Left ventricle myocardium inferior (tissue), 1 donor: ENCODE results near the gene CDK14. TPM values are rescaled to one million over a fixed set of nuclear protein-coding genes. Genes with fewer than 3 reads are reported as not detected.

Source experiments
- DNase-seq: peaks from one replicate; pipeline ENCODE4 v3.0.0-alpha.2; 2020
- H3K27ac ChIP-seq: fragments of 200-600 bp; replicated peaks from 2 replicates; pipeline ENCODE4 v1.8.0; 2021
- H3K27me3 ChIP-seq: fragments of 200-600 bp; 2 replicates; pipeline ENCODE4 v1.8.0; 2021; ENCODE audit warnings: low read depth
- H3K36me3 ChIP-seq: fragments of 200-600 bp; 2 replicates; pipeline ENCODE4 v1.8.0; 2021
- H3K4me1 ChIP-seq: fragments of 200-600 bp; 2 replicates; pipeline ENCODE4 v1.8.0; 2021
- H3K4me3 ChIP-seq: fragments of 200-600 bp; 2 replicates; pipeline ENCODE4 v1.8.0; 2021; ENCODE audit warnings: mild to moderate bottlenecking, moderate library complexity
- H3K9me3 ChIP-seq: fragments of 200-600 bp; replicated peaks from 2 replicates; pipeline ENCODE4 v1.8.0; 2021
- CTCF ChIP-seq: fragments of 200-600 bp; IDR thresholded peaks from 2 replicates; pipeline ENCODE4 v1.8.0; 2021; ENCODE audit warnings: antibody characterized with exemption, mild to moderate bottlenecking, borderline replicate concordance
- intact Hi-C: fragments of 100-400 bp; cut with micrococcal nuclease; formaldehyde crosslinking; loops from one replicate; pipeline ENCODE4 v1.11.0; 2022
- total RNA-seq: library from RNA; stranded (reverse); fragmentation: NEBNext Ultra II Directional; extraction: Animal tissue kit (Norgen Biotek cat#: 25700); gene quantifications from one replicate; pipeline ENCODE4 v1.2.1, GENCODE V29; 2021
- donor health status: DM: no; HTN: yes; CAD: no; lungs with severe emphysema.

The CDK14 gene
- total RNA-seq, 1 donor from 2014 or later = 18.7 TPM

GRCh38 chr7:91199601-91200000 is 603.5 kb downstream of the CDK14 start:
- no peak for TF ChIP-seq CTCF
- Histone ChIP-seq H3K9me3 (no peaks in the 10 kb centered on the region), H3K4me1 (no peaks in the 10 kb centered on the region), H3K36me3 (no peaks in the 10 kb centered on the region), H3K27ac (no peak overlapping the region), H3K27me3 (no peaks in the 10 kb centered on the region), H3K4me3 (no peak overlapping the region)
- DNase-seq = no peak
- intact Hi-C loops = no loop called here

- H3K36me3 ChIP-seq = no peaks in the 10 kb centered on the region
- no peak for TF ChIP-seq CTCF
- H3K4me1 ChIP-seq = peaks cover 4% of the 10 kb centered on the region
- no peak overlapping the region for H3K27ac ChIP-seq
- no peak overlapping the region for H3K4me3 ChIP-seq
- H3K9me3 ChIP-seq = no peaks in the 10 kb centered on the region
- DNase-seq = no peak
- intact Hi-C loops = no loop called here
- H3K27me3 ChIP-seq = no peaks in the 10 kb centered on the region
These were observed 605.5 kb downstream of the CDK14 start for GRCh38 chr7:91201442-91202113.

GRCh38 chr7:91206361-91206960 is 610.3 kb downstream of the CDK14 start:
- Histone ChIP-seq H3K4me1 (peaks cover 4% of the 10 kb centered on the region), H3K27ac (no peak overlapping the region), H3K9me3 (no peaks in the 10 kb centered on the region), H3K36me3 (peaks cover 15% of the 10 kb centered on the region), H3K27me3 (no peaks in the 10 kb centered on the region), H3K4me3 (no peak overlapping the region)
- intact Hi-C loops = no loop called here
- no peak for DNase-seq
- no peak for TF ChIP-seq CTCF

- TF ChIP-seq CTCF = no peak
- Histone ChIP-seq H3K4me3 (no peak overlapping the region), H3K9me3 (peaks cover 8% of the 10 kb centered on the region), H3K27me3 (no peaks in the 10 kb centered on the region), H3K4me1 (peaks cover 3% of the 10 kb centered on the region), H3K36me3 (peaks cover 9% of the 10 kb centered on the region), H3K27ac (no peak overlapping the region)
- DNase-seq = no peak
- intact Hi-C loops = no loop called here
These were observed 616.5 kb downstream of the CDK14 start for GRCh38 chr7:91212582-91212981.

GRCh38 chr7:91226411-91226810 is 630.3 kb downstream of the CDK14 start:
- intact Hi-C loops = no loop called here
- Histone ChIP-seq H3K4me1 (no peaks in the 10 kb centered on the region), H3K36me3 (no peaks in the 10 kb centered on the region), H3K27ac (no peak overlapping the region), H3K4me3 (no peak overlapping the region), H3K27me3 (peaks cover 4% of the 10 kb centered on the region), H3K9me3 (no peaks in the 10 kb centered on the region)
- TF ChIP-seq CTCF = no peak
- no peak for DNase-seq
